HG02759 (cell line): ENCODE measurements around the gene VGF.
"Not testable (repeated sequence)": the region's sequence is repeated elsewhere in the genome, so short reads cannot be mapped to it uniquely, and the experiment has no call there.

Experiments
- ATAC-seq: cut with Tn5 transposase; IDR thresholded peaks from one replicate; pipeline ENCODE4 v1.9.1; 2021; ENCODE audit warnings: mild to moderate bottlenecking, moderate library complexity; ENCODE audit not compliant: unreplicated experiment

The VGF gene

GRCh38 chr7:101140339-101140699 lies 25.1 kb downstream of the VGF start:
- no peak for ATAC-seq

GRCh38 chr7:101138213-101138870 lies 27.0 kb downstream of the VGF start:
- ATAC-seq: peak; percentile 87

GRCh38 chr7:101137651-101138212 lies 27.6 kb downstream of the VGF start:
- no peak for ATAC-seq

- no peak for ATAC-seq
Observed at GRCh38 chr7:101134399-101134980, 30.9 kb downstream of the VGF start.

- ATAC-seq: no peak
Observed at GRCh38 chr7:101133621-101134398, 31.6 kb downstream of the VGF start.

- ATAC-seq: not testable (repeated sequence)
Observed at GRCh38 chr7:101132626-101133600, 32.5 kb downstream of the VGF start.

GRCh38 chr7:101129603-101130117 lies 35.7 kb downstream of the VGF start:
- ATAC-seq: no peak

GRCh38 chr7:101128040-101128834 lies 37.1 kb downstream of the VGF start:
- no peak for ATAC-seq

GRCh38 chr7:101127460-101128039 lies 37.8 kb downstream of the VGF start:
- no peak for ATAC-seq

GRCh38 chr7:101126651-101127459 lies 38.5 kb downstream of the VGF start, which contains the start of gene SERPINE1:
SERPINE1 (plus strand) TSS chr7:101127104; CDS start chr7:101128394, 1,290 bp downstream.
- peak; percentile 77 for ATAC-seq

GRCh38 chr7:101125989-101126650 lies 39.2 kb downstream of the VGF start:
- no peak for ATAC-seq

GRCh38 chr7:101124376-101125056 lies 40.9 kb downstream of the VGF start:
- ATAC-seq: no peak

GRCh38 chr7:101123703-101124068 lies 41.7 kb downstream of the VGF start:
- no peak for ATAC-seq

GRCh38 chr7:101122933-101123702 lies 42.3 kb downstream of the VGF start:
- ATAC-seq: no peak

- no peak for ATAC-seq
Observed at GRCh38 chr7:101121991-101122932, 43.1 kb downstream of the VGF start.
